Transverse colon (tissue), 4 donors: ENCODE results near the gene DUS4L. TPM values are rescaled to one million over a fixed set of nuclear protein-coding genes. Genes with fewer than 3 reads are reported as not detected.
"Not testable (repeated sequence)": the region's sequence is repeated elsewhere in the genome, so short reads cannot be mapped to it uniquely, and the experiment has no call there.

ENCODE experiments used
- DNase-seq: peaks from one replicate; pipeline ENCODE4 v3.0.0-alpha.2; 2019
- H3K27ac ChIP-seq, 4 donors: fragments of 200-600 bp; sonication (generic); 2 replicates each; pipeline ENCODE4 v1.5.1; 2016 to 2018; ENCODE audit warnings: inconsistent platforms in 4 of 4
- H3K27me3 ChIP-seq: fragments of 200-600 bp; sonication (generic); 2 replicates; pipeline ENCODE4 v1.5.1; 2017; ENCODE audit warnings: inconsistent platforms
- H3K36me3 ChIP-seq, 4 donors: fragments of 200-600 bp; sonication (generic); 2 replicates each; pipeline ENCODE4 v1.5.1; 2017 to 2019; ENCODE audit warnings: inconsistent platforms in 4 of 4
- H3K4me1 ChIP-seq, 4 donors: fragments of 200-600 bp; sonication (generic); 2 replicates each; pipeline ENCODE4 v1.5.1; 2017 to 2020; ENCODE audit warnings: inconsistent platforms in 4 of 4
- H3K4me3 ChIP-seq, 4 donors: fragments of 200-600 bp; sonication (generic); 1 replicate in 1 of 4; 2 replicates in 3 of 4; pipeline versions ENCODE4 v1.5.1 to v1.6.1; 2017 to 2019; ENCODE audit warnings: inconsistent platforms in 4 of 4
- H3K9me3 ChIP-seq, 2 donors: fragments of 200-600 bp; sonication (generic); 2 replicates each; pipeline ENCODE4 v1.5.1; 2017 to 2019; ENCODE audit warnings: inconsistent platforms in 2 of 2
- EP300 ChIP-seq: sonication (generic); formaldehyde crosslinking; IDR thresholded peaks from one replicate; pipeline ENCODE4 v1.6.1; 2017; ENCODE audit warnings: antibody characterized with exemption, low read depth
- POLR2A ChIP-seq: fragments of 450-650 bp; IDR thresholded peaks from one replicate; pipeline ENCODE4 v1.6.1; 2016; ENCODE audit warnings: antibody characterized with exemption, mild to moderate bottlenecking, moderate library complexity
- POLR2AphosphoS5 ChIP-seq, 3 donors: sonication (generic); formaldehyde crosslinking; IDR thresholded peaks; one replicate each; pipeline ENCODE4 v1.6.1; 2016; ENCODE audit warnings: antibody characterized with exemption in 3 of 3
- WGBS, 2 donors: methylation state at CpG; one replicate each; pipeline ENCODE4 v1.1.5; 2018; ENCODE audit warnings: low coverage in 1 of 2; 5-methylcytosine and 5-hydroxymethylcytosine counted together
- in situ Hi-C, 4 donors: fragments of 200-750 bp; cut with MboI; loops; one replicate each; pipeline versions ENCODE4 v1.15.0 to v1.15.1; 2017; ENCODE audit warnings: low sequenced_read_pairs in 3 of 4, low pct_ligation_motif_present in 1 of 4, low pct_unique_long_range_greater_than_20kb in 1 of 4
- intact Hi-C: fragments of 100-400 bp; cut with DNase I; formaldehyde crosslinking; loops from one replicate; pipeline ENCODE4 v1.15.1; 2023; ENCODE audit warnings: low total_unique reads
- total RNA-seq, 4 donors: library from RNA; depleted of rRNA; stranded (reverse); fragments of >200 nt; gene quantifications; one replicate each; pipeline ENCODE4 v1.1.0, GENCODE V29; 2016
- TF ChIP-seq, protein P1 (sequence below), 5 experiments: fragments of 200-600 bp in 3 of 5; fragments of 450-650 bp in 2 of 5; sonication (generic) in 3 of 5; IDR thresholded peaks; 1 replicate in 2 of 5; 2 replicates in 3 of 5; pipeline ENCODE4 v1.5.1; 2016 to 2017; ENCODE audit warnings: antibody characterized with exemption in 5 of 5, inconsistent platforms in 3 of 5, mild to moderate bottlenecking in 2 of 5, moderate library complexity in 1 of 5

Gene DUS4L
- total RNA-seq, 4 donors from 2014 or later = 1.2 to 10.2 (median 4.4) TPM

DNA sequence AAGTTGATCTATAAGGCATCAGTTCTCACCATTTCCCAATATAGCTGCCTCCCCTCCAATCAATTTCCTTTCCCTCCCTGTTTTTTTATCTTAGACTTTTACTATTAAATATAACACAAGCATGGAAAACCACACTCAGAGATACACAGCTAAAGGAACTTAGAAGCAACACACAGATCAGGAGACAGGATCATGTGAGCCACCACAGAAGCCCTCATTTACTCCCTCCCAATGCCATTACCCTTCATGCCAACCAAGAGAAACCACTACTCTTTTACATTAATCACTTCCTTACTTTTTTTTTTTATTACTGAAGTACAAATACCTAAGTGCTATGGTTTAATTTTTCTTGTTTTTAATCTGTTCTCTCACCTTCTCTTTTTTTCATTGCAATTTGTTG is 33.0 kb upstream of the DUS4L start:
- H3K4me3 ChIP-seq = no peak overlapping the region
- no peaks in the 10 kb centered on the region for H3K4me1 ChIP-seq
- TF ChIP-seq POLR2AphosphoS5 (IDR thresholded peaks at IDR 0.05) = no peak
- TF ChIP-seq POLR2A = no peak
- no peak for TF ChIP-seq EP300
- TF ChIP-seq, protein P1, sequence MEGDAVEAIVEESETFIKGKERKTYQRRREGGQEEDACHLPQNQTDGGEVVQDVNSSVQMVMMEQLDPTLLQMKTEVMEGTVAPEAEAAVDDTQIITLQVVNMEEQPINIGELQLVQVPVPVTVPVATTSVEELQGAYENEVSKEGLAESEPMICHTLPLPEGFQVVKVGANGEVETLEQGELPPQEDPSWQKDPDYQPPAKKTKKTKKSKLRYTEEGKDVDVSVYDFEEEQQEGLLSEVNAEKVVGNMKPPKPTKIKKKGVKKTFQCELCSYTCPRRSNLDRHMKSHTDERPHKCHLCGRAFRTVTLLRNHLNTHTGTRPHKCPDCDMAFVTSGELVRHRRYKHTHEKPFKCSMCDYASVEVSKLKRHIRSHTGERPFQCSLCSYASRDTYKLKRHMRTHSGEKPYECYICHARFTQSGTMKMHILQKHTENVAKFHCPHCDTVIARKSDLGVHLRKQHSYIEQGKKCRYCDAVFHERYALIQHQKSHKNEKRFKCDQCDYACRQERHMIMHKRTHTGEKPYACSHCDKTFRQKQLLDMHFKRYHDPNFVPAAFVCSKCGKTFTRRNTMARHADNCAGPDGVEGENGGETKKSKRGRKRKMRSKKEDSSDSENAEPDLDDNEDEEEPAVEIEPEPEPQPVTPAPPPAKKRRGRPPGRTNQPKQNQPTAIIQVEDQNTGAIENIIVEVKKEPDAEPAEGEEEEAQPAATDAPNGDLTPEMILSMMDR (IDR thresholded peaks at IDR 0.05) = no peak
- no peak for DNase-seq
- in situ Hi-C loops = no loop called here
- peaks cover 0 to 10% (median 5%) of the 10 kb centered on the region in 4 donors for H3K36me3 ChIP-seq
- no peaks in the 10 kb centered on the region for H3K27me3 ChIP-seq
- H3K27ac ChIP-seq = no peak overlapping the region
- intact Hi-C loops = no loop called here
- no peaks in the 10 kb centered on the region for H3K9me3 ChIP-seq

DNA sequence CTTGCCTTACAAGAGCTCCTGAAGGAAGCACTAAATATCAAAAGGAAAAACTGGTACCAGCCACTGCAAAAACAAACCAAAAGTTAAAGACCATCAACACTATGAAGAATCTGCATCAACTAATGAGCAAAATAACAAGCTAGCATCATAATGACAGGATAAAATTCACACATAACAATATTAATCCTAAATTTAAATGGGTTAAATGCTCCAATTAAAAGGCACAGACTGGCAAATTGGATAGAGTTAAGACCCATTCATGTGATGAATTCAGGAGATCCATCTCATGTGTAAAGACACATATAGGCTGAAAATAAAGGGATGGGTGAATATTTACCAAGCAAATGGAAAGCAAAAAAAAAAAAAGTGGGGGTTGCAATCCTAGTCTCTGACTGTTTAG is 29.6 kb upstream of the DUS4L start:
- Histone ChIP-seq H3K9me3 (no peaks in the 10 kb centered on the region), H3K27me3 (no peaks in the 10 kb centered on the region), H3K36me3 (peaks cover 0 to 14% (median 0%) of the 10 kb centered on the region in 4 donors), H3K27ac (no peak overlapping the region), H3K4me1 (peaks cover 0 to 4% (median 0%) of the 10 kb centered on the region in 4 donors), H3K4me3 (no peak overlapping the region)
- in situ Hi-C loops = no loop called here
- DNase-seq = no peak
- intact Hi-C loops = no loop called here
- no peak for TF ChIP-seq POLR2A
- TF ChIP-seq POLR2AphosphoS5 (IDR thresholded peaks at IDR 0.05) = no peak
- TF ChIP-seq, protein P1 (IDR thresholded peaks at IDR 0.05) = no peak
- TF ChIP-seq EP300 = no peak

DNA sequence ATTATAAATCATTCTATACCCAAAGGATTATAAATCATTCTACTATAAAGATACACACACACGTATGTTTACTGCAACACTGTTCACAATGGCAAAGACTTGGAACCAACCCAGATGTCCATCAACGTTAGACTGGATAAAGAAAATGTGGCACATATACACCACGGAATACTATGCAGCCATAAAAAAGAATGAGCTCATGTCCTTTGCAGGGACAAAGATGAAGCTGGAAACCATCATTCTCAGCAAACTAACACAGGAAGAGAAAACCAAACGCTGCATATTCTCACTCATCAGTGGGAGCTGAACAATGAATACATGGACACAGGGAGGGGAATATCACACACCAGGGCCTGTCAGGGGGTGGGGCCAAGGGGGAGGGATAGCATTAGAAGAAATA is 26.5 kb upstream of the DUS4L start:
- H3K4me1 ChIP-seq, in situ Hi-C loops, H3K27ac ChIP-seq, H3K4me3 ChIP-seq, DNase-seq, H3K9me3 ChIP-seq, H3K27me3 ChIP-seq, intact Hi-C loops: not testable (repeated sequence)
- H3K36me3 ChIP-seq = peaks cover 0 to 18% (median 0%) of the 10 kb centered on the region in 4 donors
- WGBS, 2 donors = 89 to 93% methylated on average over 4 of the region's 4 CpGs

DNA sequence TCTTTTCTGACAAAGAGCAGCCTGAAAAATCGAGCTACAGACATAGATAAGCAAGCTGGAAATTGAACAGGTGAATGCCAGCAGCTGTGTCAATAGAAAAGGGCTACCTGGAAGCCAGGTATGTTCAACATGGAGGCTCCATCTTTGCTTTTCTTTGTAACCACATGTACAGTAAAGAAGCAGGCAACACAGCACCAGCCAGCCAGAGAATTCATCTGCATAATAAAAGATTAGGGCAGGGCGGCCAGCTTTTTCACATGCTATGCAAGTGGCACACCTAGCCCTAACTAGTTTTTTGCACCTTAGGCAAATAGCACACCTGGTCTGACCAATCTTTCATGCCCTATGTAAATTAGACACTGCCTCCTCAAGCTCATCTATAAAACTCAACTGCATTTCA is 25.8 kb upstream of the DUS4L start:
- peaks cover 0 to 18% (median 0%) of the 10 kb centered on the region in 4 donors for H3K36me3 ChIP-seq
- no peaks in the 10 kb centered on the region for H3K27me3 ChIP-seq
- 33 to 67% methylated on average over 1 to 2 of the region's 2 CpGs for WGBS, 2 donors
- intact Hi-C loops = no loop called here
- no peak overlapping the region for H3K27ac ChIP-seq
- DNase-seq = peak; percentile 29
- H3K4me1 ChIP-seq = peaks cover 0 to 4% (median 0%) of the 10 kb centered on the region in 4 donors
- no peak for TF ChIP-seq EP300
- no peak for TF ChIP-seq POLR2A
- TF ChIP-seq, protein P1 (IDR thresholded peaks at IDR 0.05) = no peak
- TF ChIP-seq POLR2AphosphoS5 (IDR thresholded peaks at IDR 0.05) = no peak
- in situ Hi-C loops = no loop called here
- no peak overlapping the region for H3K4me3 ChIP-seq
- H3K9me3 ChIP-seq = no peaks in the 10 kb centered on the region

DNA sequence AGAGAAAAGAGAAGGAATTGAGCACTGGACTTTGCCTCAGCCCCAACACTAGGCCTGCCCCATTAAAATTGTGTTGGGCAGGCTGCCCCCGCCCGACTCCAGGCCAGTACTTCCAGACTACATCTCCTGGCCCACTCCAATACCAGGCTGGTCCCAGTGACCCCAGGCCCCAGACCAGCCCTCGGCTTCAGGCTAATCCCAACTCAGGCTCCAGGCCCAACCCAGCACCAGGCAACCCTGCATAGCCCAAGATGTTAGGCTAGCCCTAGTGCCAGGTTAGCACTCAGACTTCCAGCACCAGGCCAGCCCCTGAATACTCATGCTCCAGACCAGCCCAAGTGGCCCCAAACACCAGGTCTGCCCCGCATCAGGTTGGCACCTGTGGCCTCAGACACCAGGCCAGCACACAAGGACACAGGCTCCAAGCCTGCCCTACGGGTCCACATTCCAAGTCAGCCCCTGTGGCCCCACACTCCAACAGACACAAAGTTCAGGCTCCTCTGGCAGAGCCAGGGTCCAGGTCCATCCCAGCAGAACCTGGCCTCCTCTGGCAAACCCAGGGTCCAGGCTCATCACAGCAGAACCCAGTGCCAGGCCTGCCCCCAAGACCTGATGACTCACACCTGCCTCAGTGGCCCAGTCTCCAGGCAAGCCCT is 20.3 kb upstream of the DUS4L start:
- Histone ChIP-seq H3K9me3 (peaks cover 6% of the 10 kb centered on the region in 2 donors), H3K4me1 (no peaks in the 10 kb centered on the region), H3K4me3 (no peak overlapping the region), H3K36me3 (peaks cover 0 to 40% (median 8%) of the 10 kb centered on the region in 4 donors), H3K27me3 (no peaks in the 10 kb centered on the region), H3K27ac (no peak overlapping the region)
- in situ Hi-C loops = no loop called here
- DNase-seq = no peak
- intact Hi-C loops = no loop called here
- 92% methylated on average over 5 of the region's 5 CpGs; no CpG with 5 or more reads in 1 of the 2 donors for WGBS, 2 donors
- TF ChIP-seq EP300 (no peak), POLR2A (no peak), POLR2AphosphoS5 (IDR thresholded peaks at IDR 0.05) (no peak)
- TF ChIP-seq, protein P1 (IDR thresholded peaks at IDR 0.05) = no peak
